ENCODE data around the gene NBPF1.
"Not testable (repeated sequence)": the region's sequence is repeated elsewhere in the genome, so short reads cannot be mapped to it uniquely, and the experiment has no call there.

The NBPF1 gene

DNA sequence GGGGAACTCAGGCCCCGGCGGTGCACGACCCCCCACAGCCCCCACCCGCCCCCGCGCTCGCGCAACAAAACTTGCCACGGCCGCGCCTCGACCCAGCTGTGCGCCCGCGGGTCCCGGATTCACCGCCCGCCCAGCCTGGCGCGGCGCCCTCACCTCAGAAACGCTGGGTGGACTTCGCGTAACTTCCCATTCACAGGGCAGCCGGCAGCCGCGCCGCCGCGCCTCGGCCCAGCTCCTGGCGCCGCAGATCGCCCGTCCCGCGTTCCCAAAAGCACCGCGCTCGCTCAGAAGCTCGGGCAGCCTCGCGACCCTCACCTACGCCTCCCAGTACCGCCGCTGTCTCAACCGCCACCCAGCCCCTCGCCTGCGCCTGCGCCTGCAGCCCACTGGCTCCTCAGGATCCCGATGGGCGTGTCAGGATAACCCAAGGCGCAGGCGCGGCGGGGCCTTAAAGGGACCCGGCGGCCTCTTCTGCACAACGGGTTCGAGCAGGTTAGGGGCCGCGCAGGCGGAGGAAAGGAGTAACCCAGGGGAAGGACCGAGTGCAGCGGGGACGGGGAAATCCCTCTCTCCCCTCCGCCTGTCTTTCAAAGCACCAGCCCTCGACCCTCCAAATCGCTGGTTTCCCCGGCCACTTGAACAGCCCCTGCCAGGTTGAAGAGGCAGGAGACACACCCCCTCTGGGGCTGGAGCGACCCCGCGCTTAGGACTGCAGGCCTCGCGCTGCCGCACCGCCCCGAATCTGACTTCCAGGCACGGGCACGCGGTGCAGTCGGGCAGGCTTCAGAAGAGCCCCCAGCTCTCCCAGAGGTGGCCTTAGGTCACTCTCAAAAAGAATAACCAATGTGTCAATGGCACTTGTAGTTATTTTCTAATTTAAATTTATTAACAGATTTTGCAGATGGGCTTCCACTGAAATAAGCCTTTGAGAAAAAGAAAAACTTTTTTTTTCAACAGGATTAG lies at the start of gene NBPF1:
NBPF1 (minus strand) TSS at position 380 of the 963 bp plus-strand sequence.
- 0 out of 2 replicates have a peak, but pooled peaks cover 5% of the 10 kb centered on the region for H3F3A ChIP-seq (ENCODE audit: insufficient read depth, low read length)
- H3K79me2 ChIP-seq (ENCODE audit: insufficient read depth, low read length) = no peaks in the 10 kb centered on the region
- no peaks in the 10 kb centered on the region for H3K9me3 ChIP-seq (ENCODE audit: low read length)
- H3K4me3 ChIP-seq (ENCODE audit: low read depth, low read length, poor library complexity, severe bottlenecking) = peak within 1 kb of the TSS; percentile 61
- H3K4me1 ChIP-seq (ENCODE audit: insufficient read depth, low read length, severe bottlenecking) = peaks cover 15% of the 10 kb centered on the region
- peaks cover 6% of the 10 kb centered on the region for H3K36me3 ChIP-seq (ENCODE audit: insufficient read depth, low read length)
- no peak within 1 kb of the TSS for H2AFZ ChIP-seq (ENCODE audit: low read length)
- H3K9me2 ChIP-seq (ENCODE audit: low read depth, low read length) = no peaks in the 10 kb centered on the region
- no peak for TF ChIP-seq EZH2 (IDR thresholded peaks at IDR 0.05; ENCODE audit: borderline replicate concordance, low read length)
- no peak for TF ChIP-seq CTCF (IDR thresholded peaks at IDR 0.05; ENCODE audit: low read length)
- peak within 1 kb of the TSS; percentile 44 for H3K9ac ChIP-seq (ENCODE audit: low read length)
- H3K4me2 ChIP-seq (ENCODE audit: low read length) = peak within 1 kb of the TSS; percentile 65
- 0 out of 2 replicates have a peak, but pooled peaks cover 3% of the 10 kb centered on the region for H3K27me3 ChIP-seq (ENCODE audit: insufficient read depth, low read length)
- no peaks in the 10 kb centered on the region for H4K20me1 ChIP-seq (ENCODE audit: insufficient read depth, low read length)
- no peak within 1 kb of the TSS for H3K27ac ChIP-seq (ENCODE audit: low read depth, low read length, poor library complexity, severe bottlenecking)

DNA sequence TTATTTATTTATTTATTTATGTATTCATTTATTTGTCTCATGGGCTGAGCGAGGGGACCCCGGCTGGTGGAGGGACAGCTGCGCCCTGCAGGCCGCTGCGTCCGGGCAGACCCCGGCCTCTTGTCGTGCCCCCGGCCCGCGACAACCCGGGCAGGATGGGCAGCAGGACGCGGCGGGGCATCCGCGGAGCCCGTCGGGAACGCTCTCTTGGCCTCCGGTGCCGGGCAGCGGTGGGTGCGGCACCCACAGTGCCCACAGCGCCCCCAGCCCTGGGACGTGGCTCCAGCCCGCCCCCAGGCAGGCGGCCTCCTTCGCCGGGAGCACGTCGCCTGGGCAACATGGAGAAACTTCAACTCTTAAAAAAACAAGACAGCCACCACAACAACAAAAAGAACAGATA lies 44.9 kb upstream of the NBPF1 start:
- not testable (repeated sequence) for H3K4me1 ChIP-seq (ENCODE audit: insufficient read depth, low read length, severe bottlenecking); H3K36me3 ChIP-seq (ENCODE audit: insufficient read depth, low read length); H3K9me3 ChIP-seq (ENCODE audit: low read length)

GRCh38 chr1:16656981-16657683 lies 43.8 kb upstream of the NBPF1 start:
- H2AFZ ChIP-seq (ENCODE audit: low read length); H3K79me2 ChIP-seq (ENCODE audit: insufficient read depth, low read length); H3K27me3 ChIP-seq (ENCODE audit: insufficient read depth, low read length); H3F3A ChIP-seq (ENCODE audit: insufficient read depth, low read length); H3K4me3 ChIP-seq (ENCODE audit: low read depth, low read length, poor library complexity, severe bottlenecking); H3K36me3 ChIP-seq (ENCODE audit: insufficient read depth, low read length); H3K9ac ChIP-seq (ENCODE audit: low read length); H4K20me1 ChIP-seq (ENCODE audit: insufficient read depth, low read length); H3K9me3 ChIP-seq (ENCODE audit: low read length); H3K4me1 ChIP-seq (ENCODE audit: insufficient read depth, low read length, severe bottlenecking); H3K27ac ChIP-seq (ENCODE audit: low read depth, low read length, poor library complexity, severe bottlenecking); H3K4me2 ChIP-seq (ENCODE audit: low read length); H3K9me2 ChIP-seq (ENCODE audit: low read depth, low read length): not testable (repeated sequence)

More for the DNA sequence above, 44.9 kb upstream of the NBPF1 start:
- not testable (repeated sequence) for H4K20me1 ChIP-seq (ENCODE audit: insufficient read depth, low read length); H3K4me2 ChIP-seq (ENCODE audit: low read length); H3K27ac ChIP-seq (ENCODE audit: low read depth, low read length, poor library complexity, severe bottlenecking); H2AFZ ChIP-seq (ENCODE audit: low read length); H3F3A ChIP-seq (ENCODE audit: insufficient read depth, low read length); H3K9ac ChIP-seq (ENCODE audit: low read length); H3K27me3 ChIP-seq (ENCODE audit: insufficient read depth, low read length); H3K9me2 ChIP-seq (ENCODE audit: low read depth, low read length); H3K4me3 ChIP-seq (ENCODE audit: low read depth, low read length, poor library complexity, severe bottlenecking); H3K79me2 ChIP-seq (ENCODE audit: insufficient read depth, low read length)

GRCh38 chr1:16656574-16656973 lies 43.2 kb upstream of the NBPF1 start:
- H4K20me1 ChIP-seq (ENCODE audit: insufficient read depth, low read length); H3K27me3 ChIP-seq (ENCODE audit: insufficient read depth, low read length); H3K36me3 ChIP-seq (ENCODE audit: insufficient read depth, low read length); H3K27ac ChIP-seq (ENCODE audit: low read depth, low read length, poor library complexity, severe bottlenecking); H3K4me1 ChIP-seq (ENCODE audit: insufficient read depth, low read length, severe bottlenecking); H2AFZ ChIP-seq (ENCODE audit: low read length); H3K4me3 ChIP-seq (ENCODE audit: low read depth, low read length, poor library complexity, severe bottlenecking); H3K9me3 ChIP-seq (ENCODE audit: low read length); H3F3A ChIP-seq (ENCODE audit: insufficient read depth, low read length); H3K79me2 ChIP-seq (ENCODE audit: insufficient read depth, low read length); H3K9ac ChIP-seq (ENCODE audit: low read length); H3K9me2 ChIP-seq (ENCODE audit: low read depth, low read length); H3K4me2 ChIP-seq (ENCODE audit: low read length): not testable (repeated sequence)

GRCh38 chr1:16651560-16651959 lies 38.2 kb upstream of the NBPF1 start:
- not testable (repeated sequence) for H3K36me3 ChIP-seq (ENCODE audit: insufficient read depth, low read length); H3F3A ChIP-seq (ENCODE audit: insufficient read depth, low read length); H3K4me2 ChIP-seq (ENCODE audit: low read length); H3K4me3 ChIP-seq (ENCODE audit: low read depth, low read length, poor library complexity, severe bottlenecking); H3K27ac ChIP-seq (ENCODE audit: low read depth, low read length, poor library complexity, severe bottlenecking); H3K79me2 ChIP-seq (ENCODE audit: insufficient read depth, low read length); H3K9me3 ChIP-seq (ENCODE audit: low read length); H4K20me1 ChIP-seq (ENCODE audit: insufficient read depth, low read length); H2AFZ ChIP-seq (ENCODE audit: low read length); H3K27me3 ChIP-seq (ENCODE audit: insufficient read depth, low read length); H3K4me1 ChIP-seq (ENCODE audit: insufficient read depth, low read length, severe bottlenecking); H3K9ac ChIP-seq (ENCODE audit: low read length); H3K9me2 ChIP-seq (ENCODE audit: low read depth, low read length)

DNA sequence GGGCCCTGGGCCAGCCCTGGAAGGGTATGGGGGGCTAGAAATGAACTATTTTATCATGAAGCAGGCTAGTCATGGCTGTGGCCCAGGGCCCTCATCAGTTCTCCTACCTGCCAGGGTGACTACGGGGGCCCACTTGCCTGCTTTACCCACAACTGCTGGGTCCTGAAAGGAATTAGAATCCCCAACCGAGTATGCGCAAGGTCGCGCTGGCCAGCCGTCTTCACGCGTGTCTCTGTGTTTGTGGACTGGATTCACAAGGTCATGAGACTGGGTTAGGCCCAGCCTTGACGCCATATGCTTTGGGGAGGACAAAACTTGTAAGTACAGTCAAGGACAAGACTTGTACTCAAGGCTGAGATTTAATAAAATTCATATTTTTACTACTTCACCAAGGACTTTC lies 36.6 kb upstream of the NBPF1 start:
- not testable (repeated sequence) for H3K4me3 ChIP-seq (ENCODE audit: low read depth, low read length, poor library complexity, severe bottlenecking); H3F3A ChIP-seq (ENCODE audit: insufficient read depth, low read length); H3K4me2 ChIP-seq (ENCODE audit: low read length); H2AFZ ChIP-seq (ENCODE audit: low read length); H3K36me3 ChIP-seq (ENCODE audit: insufficient read depth, low read length); H3K9me3 ChIP-seq (ENCODE audit: low read length); H3K27ac ChIP-seq (ENCODE audit: low read depth, low read length, poor library complexity, severe bottlenecking); H3K4me1 ChIP-seq (ENCODE audit: insufficient read depth, low read length, severe bottlenecking); H4K20me1 ChIP-seq (ENCODE audit: insufficient read depth, low read length); H3K9me2 ChIP-seq (ENCODE audit: low read depth, low read length); H3K79me2 ChIP-seq (ENCODE audit: insufficient read depth, low read length); H3K9ac ChIP-seq (ENCODE audit: low read length); H3K27me3 ChIP-seq (ENCODE audit: insufficient read depth, low read length)

Data from OCI-LY1 (cell line).